ENCODE measurements around the gene TMBIM6. TPM values are rescaled to one million over a fixed set of nuclear protein-coding genes. Genes with fewer than 3 reads are reported as not detected.

TMBIM6 gene
- polyA plus RNA-seq, 1 experiment = 771 TPM

GRCh38 chr12:49783917-49784676 is 42.7 kb downstream of the TMBIM6 start:
- no peaks in the 10 kb centered on the region for H3K36me3 ChIP-seq (ENCODE audit: control insufficient read depth, insufficient read depth, low read length)
- H3K4me3 ChIP-seq (ENCODE audit: low read depth, low read length) = no peak overlapping the region
- ChIA-PET CTCF (interaction anchor here (0.6 to 3.1 kb wide), 6 partner anchors 54 to 287 kb away, joined by 3 to 14 read pairs (median 3); partner anchors contain the start of genes BCDIN3D and FMNL3), POLR2A (no interaction called here)
- no peak for TF ChIP-seq CTCF (IDR thresholded peaks at IDR 0.05; ENCODE audit: insufficient read depth, low read depth, low read length)
- DNase-seq (ENCODE audit: low read depth) = peak; percentile 63
- H3K27me3 ChIP-seq (ENCODE audit: control insufficient read depth, insufficient read depth, low read length) = no peaks in the 10 kb centered on the region

DNA sequence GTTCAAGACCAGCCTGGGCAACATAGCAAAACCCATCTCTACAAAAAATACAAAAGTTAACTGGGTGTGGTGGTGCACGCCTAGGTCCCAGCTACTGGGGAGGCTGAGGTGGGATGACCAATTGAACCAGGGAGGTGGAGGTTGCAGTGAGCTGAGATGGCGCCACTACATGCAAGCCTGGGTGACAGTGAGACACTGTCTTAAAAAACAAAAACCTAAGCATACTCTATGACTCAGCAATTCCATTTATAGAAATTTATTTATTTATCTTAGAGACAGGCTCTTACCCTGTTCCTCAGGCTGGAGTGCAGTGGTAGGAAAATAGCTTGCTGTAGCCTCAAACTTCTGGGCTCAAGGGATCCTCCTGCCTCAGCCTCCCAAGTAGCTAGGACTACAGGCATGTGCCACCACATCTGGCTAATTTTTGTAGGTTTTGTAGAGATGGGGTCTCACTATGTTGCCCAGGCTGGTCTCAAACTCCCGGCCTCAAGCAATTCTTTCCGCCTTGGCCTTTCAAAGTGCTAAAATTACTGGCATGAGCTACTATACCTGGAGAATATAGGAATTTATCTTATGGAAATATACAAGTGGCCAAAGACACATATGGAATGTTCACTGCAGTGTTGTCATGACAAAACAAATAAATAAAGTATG is 43.5 kb downstream of the TMBIM6 start:
- Histone ChIP-seq H3K4me3 (ENCODE audit: low read depth, low read length) (no peak overlapping the region), H3K27me3 (ENCODE audit: control insufficient read depth, insufficient read depth, low read length) (no peaks in the 10 kb centered on the region), H3K36me3 (ENCODE audit: control insufficient read depth, insufficient read depth, low read length) (peaks cover under 1% of the 10 kb centered on the region)
- no peak for TF ChIP-seq CTCF (IDR thresholded peaks at IDR 0.05; ENCODE audit: insufficient read depth, low read depth, low read length)
- no peak for DNase-seq (ENCODE audit: low read depth)
- POLR2A ChIA-PET = no interaction called here
- CTCF ChIA-PET = interaction anchor here (0.7 to 3.1 kb wide), 3 partner anchors 33 to 59 kb away, joined by 3 to 14 read pairs (median 3); partner anchors contain the start of gene BCDIN3D

- no peaks in the 10 kb centered on the region for H3K27me3 ChIP-seq (ENCODE audit: control insufficient read depth, insufficient read depth, low read length)
- no peak overlapping the region for H3K4me3 ChIP-seq (ENCODE audit: low read depth, low read length)
- CTCF ChIA-PET = no interaction called here
- no peak for TF ChIP-seq CTCF (IDR thresholded peaks at IDR 0.05; ENCODE audit: insufficient read depth, low read depth, low read length)
- POLR2A ChIA-PET = no interaction called here
- H3K36me3 ChIP-seq (ENCODE audit: control insufficient read depth, insufficient read depth, low read length) = peaks cover 14% of the 10 kb centered on the region
- DNase-seq (ENCODE audit: low read depth) = no peak
Measured at GRCh38 chr12:49787672-49788071, 46.3 kb downstream of the TMBIM6 start.

- no peak for DNase-seq (ENCODE audit: low read depth)
Measured at GRCh38 chr12:49789992-49790391, 48.6 kb downstream of the TMBIM6 start.

More at GRCh38 chr12:49789992-49790391, 48.6 kb downstream of the TMBIM6 start:
- peaks cover 23% of the 10 kb centered on the region for H3K36me3 ChIP-seq (ENCODE audit: control insufficient read depth, insufficient read depth, low read length)
- ChIA-PET CTCF (no interaction called here), POLR2A (no interaction called here)
- H3K27me3 ChIP-seq (ENCODE audit: control insufficient read depth, insufficient read depth, low read length) = no peaks in the 10 kb centered on the region
- 0 out of 2 replicates have a peak, but pooled peaks have one; percentile 12 for TF ChIP-seq CTCF (IDR thresholded peaks at IDR 0.05; ENCODE audit: insufficient read depth, low read depth, low read length)
- no peak overlapping the region for H3K4me3 ChIP-seq (ENCODE audit: low read depth, low read length)

All from BJ (cell line).